GM12892 (cell line): ENCODE results near the gene NHERF2.

Experiments used
- POLR2AphosphoS5 ChIP-seq: IDR thresholded peaks from 2 replicates; pipeline ENCODE4 v1.6.1; 2011; ENCODE audit warnings: low read depth, low read length, control low read depth
- TAF1 ChIP-seq: IDR thresholded peaks from 2 replicates; pipeline ENCODE4 v1.6.1; 2011; ENCODE audit warnings: low read depth, mild to moderate bottlenecking, control low read depth, low read length, borderline replicate concordance

- TF ChIP-seq POLR2AphosphoS5 = no peak
- TF ChIP-seq TAF1 = no peak
Measured at GRCh38 chr16:2008631-2009163, 18.0 kb upstream of the NHERF2 start.
